ENCODE measurements around the gene OPCML.

The OPCML gene

DNA sequence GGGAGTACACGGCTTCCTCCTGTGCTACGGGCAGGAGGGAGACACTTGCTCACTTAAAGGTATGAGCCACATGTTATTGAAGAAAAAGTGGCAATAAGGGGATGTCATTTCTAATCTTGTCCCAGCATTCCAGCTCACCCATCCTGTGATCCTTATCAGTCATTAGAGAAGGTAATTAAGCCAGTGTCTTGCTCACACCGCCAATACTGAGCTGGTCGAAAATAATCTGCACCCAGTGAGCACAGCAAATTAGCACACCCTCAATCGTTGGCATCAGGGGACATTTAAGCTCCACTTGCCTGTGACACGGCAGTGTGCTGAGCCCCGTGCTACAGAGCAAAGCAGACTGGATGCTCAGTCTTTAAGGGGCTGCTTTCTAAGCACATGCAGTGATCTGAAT lies 510.7 kb downstream of the OPCML start:
- Histone ChIP-seq H3K9ac (ENCODE audit: low read depth, low read length) (no peak overlapping the region), H3K4me3 (ENCODE audit: low read depth, low read length) (no peak overlapping the region), H3K4me1 (ENCODE audit: control insufficient read depth, insufficient read depth, low read length) (no peaks in the 10 kb centered on the region), H3K9me3 (ENCODE audit: control insufficient read depth, insufficient read depth, low read length) (no peaks in the 10 kb centered on the region), H3K27me3 (ENCODE audit: control insufficient read depth, insufficient read depth, low read length) (no peaks in the 10 kb centered on the region), H3K36me3 (ENCODE audit: control insufficient read depth, insufficient read depth, low read length) (no peaks in the 10 kb centered on the region)

DNA sequence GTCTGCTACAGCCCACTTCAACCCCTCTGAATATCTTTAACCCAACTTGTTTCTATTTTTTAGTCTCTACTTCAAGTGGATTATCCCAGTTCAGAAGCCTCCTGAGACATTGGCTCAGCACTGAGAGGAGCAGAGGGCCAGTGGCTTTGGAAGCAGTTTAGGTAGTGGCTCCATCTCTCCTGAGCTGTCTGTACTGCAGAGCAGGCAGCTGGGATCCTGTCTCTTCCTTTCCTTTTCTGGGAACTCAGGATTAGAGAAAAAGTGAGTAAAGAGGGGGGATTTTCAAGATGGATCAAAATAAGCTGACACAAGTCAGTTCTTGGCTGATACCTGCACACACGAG lies 512.0 kb downstream of the OPCML start:
- no peaks in the 10 kb centered on the region for H3K9me3 ChIP-seq (ENCODE audit: control insufficient read depth, insufficient read depth, low read length)
- H3K4me1 ChIP-seq (ENCODE audit: control insufficient read depth, insufficient read depth, low read length): no peaks in the 10 kb centered on the region
- H3K9ac ChIP-seq (ENCODE audit: low read depth, low read length): no peak overlapping the region
- no peak overlapping the region for H3K4me3 ChIP-seq (ENCODE audit: low read depth, low read length)
- no peaks in the 10 kb centered on the region for H3K36me3 ChIP-seq (ENCODE audit: control insufficient read depth, insufficient read depth, low read length)
- no peaks in the 10 kb centered on the region for H3K27me3 ChIP-seq (ENCODE audit: control insufficient read depth, insufficient read depth, low read length)

DNA sequence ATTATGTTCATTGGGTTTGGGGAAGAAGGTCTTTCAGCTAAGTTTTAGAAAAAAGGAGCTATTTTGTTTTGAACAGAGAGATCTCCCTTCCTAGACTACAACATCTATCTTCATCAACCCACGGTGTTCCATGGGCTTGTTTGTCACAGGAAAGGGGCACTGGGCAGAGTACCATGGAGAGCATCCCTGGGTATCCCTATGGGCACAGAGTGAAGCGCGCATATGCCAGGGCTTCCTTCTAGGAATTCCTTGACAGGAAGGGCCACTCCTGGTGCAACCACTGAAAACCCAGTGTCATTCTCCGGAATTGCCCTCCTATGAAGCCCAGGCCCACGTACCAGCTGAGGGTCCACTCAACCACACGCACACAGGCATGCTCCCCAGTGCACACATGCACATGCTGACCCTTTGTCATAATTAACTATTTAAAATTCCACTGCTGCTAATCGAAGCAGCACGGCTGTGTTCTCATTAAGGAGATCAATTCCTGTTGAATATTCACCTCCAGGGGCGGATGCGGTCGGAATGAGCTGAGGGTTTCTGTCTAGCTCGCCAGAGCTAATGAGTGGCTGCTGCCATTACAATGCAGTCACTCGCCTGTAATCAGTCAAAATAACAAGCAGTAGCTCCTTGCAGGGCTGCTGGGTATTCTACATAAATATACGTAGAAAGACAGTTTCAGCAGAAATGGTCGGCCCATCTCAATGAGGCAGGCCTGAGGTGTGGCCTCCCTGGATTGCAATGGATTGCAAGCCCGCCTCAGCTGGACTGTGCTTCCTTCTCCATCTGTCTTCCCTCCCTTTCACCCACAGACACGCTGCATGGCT lies 512.5 kb downstream of the OPCML start:
- no peak overlapping the region for H3K9ac ChIP-seq (ENCODE audit: low read depth, low read length)
- H3K9me3 ChIP-seq (ENCODE audit: control insufficient read depth, insufficient read depth, low read length): no peaks in the 10 kb centered on the region
- no peaks in the 10 kb centered on the region for H3K27me3 ChIP-seq (ENCODE audit: control insufficient read depth, insufficient read depth, low read length)
- no peaks in the 10 kb centered on the region for H3K36me3 ChIP-seq (ENCODE audit: control insufficient read depth, insufficient read depth, low read length)
- H3K4me3 ChIP-seq (ENCODE audit: low read depth, low read length): no peak overlapping the region
- H3K4me1 ChIP-seq (ENCODE audit: control insufficient read depth, insufficient read depth, low read length): no peaks in the 10 kb centered on the region

DNA sequence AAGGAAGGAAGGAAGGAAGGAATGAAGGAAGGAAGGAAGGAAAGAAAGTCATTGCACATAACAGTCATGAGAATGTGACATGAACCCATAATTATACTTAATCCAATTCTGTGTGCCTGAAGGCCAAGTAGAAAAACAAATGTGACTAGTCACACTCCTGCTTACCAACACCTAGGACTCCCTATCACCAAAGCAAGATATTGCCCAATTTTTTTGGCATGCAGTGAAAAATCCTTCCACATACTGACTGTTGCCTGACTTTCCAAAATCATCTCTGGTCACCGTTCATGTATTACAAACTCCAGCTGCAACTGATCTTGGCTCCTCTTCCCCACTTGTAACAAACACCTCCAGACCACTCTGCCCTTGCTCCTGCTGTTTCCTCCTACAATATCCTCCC lies 516.8 kb downstream of the OPCML start:
- Histone ChIP-seq H3K4me1 (ENCODE audit: control insufficient read depth, insufficient read depth, low read length) (peaks cover 4% of the 10 kb centered on the region), H3K4me3 (ENCODE audit: low read depth, low read length) (no peak overlapping the region), H3K9me3 (ENCODE audit: control insufficient read depth, insufficient read depth, low read length) (no peaks in the 10 kb centered on the region), H3K27me3 (ENCODE audit: control insufficient read depth, insufficient read depth, low read length) (no peaks in the 10 kb centered on the region), H3K9ac (ENCODE audit: low read depth, low read length) (no peak overlapping the region), H3K36me3 (ENCODE audit: control insufficient read depth, insufficient read depth, low read length) (no peaks in the 10 kb centered on the region)

DNA sequence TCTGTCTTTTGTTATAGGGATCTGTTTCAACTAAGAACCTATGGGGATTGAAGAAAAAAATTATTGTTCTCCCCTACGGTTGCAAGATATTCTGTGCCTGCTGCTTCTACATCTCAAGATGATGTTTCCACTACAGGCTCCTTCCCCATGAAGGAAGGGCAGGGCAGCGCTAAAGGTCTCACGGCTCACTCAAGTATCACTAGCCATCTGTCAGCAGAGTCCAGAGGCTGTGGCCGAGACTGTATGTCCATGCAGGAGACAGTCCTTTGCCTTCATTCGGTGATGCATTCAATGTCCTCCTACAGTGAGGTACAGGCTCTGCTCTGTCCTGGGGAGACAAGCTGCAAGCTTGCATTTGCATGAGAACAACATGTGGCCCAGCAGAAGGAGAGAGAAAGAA lies 518.0 kb downstream of the OPCML start:
- no peaks in the 10 kb centered on the region for H3K36me3 ChIP-seq (ENCODE audit: control insufficient read depth, insufficient read depth, low read length)
- no peaks in the 10 kb centered on the region for H3K9me3 ChIP-seq (ENCODE audit: control insufficient read depth, insufficient read depth, low read length)
- H3K27me3 ChIP-seq (ENCODE audit: control insufficient read depth, insufficient read depth, low read length): no peaks in the 10 kb centered on the region
- no peak overlapping the region for H3K9ac ChIP-seq (ENCODE audit: low read depth, low read length)
- H3K4me1 ChIP-seq (ENCODE audit: control insufficient read depth, insufficient read depth, low read length): peaks cover 4% of the 10 kb centered on the region
- no peak overlapping the region for H3K4me3 ChIP-seq (ENCODE audit: low read depth, low read length)

DNA sequence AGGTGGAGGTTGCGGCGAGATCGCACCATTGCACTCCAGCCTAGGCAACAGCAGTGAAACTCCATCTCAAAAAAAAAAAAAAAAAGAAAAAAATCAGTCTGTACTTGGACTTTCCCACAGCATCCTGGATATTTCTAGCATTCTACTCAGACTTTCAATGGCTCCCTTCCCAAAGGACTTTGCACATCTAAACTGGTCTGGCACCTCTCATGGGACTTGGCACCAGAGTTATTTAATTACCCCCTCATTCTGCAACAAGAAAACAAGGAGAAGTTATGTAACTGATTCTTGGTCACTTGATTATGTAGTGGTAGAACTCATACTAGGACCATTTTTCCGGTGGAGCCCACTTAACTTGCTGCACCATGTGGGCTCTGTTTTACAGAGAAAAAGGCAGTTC lies 519.5 kb downstream of the OPCML start:
- Histone ChIP-seq H3K9me3 (ENCODE audit: control insufficient read depth, insufficient read depth, low read length) (no peaks in the 10 kb centered on the region), H3K36me3 (ENCODE audit: control insufficient read depth, insufficient read depth, low read length) (no peaks in the 10 kb centered on the region), H3K4me3 (ENCODE audit: low read depth, low read length) (no peak overlapping the region), H3K4me1 (ENCODE audit: control insufficient read depth, insufficient read depth, low read length) (peaks cover 4% of the 10 kb centered on the region), H3K9ac (ENCODE audit: low read depth, low read length) (no peak overlapping the region), H3K27me3 (ENCODE audit: control insufficient read depth, insufficient read depth, low read length) (no peaks in the 10 kb centered on the region)

DNA sequence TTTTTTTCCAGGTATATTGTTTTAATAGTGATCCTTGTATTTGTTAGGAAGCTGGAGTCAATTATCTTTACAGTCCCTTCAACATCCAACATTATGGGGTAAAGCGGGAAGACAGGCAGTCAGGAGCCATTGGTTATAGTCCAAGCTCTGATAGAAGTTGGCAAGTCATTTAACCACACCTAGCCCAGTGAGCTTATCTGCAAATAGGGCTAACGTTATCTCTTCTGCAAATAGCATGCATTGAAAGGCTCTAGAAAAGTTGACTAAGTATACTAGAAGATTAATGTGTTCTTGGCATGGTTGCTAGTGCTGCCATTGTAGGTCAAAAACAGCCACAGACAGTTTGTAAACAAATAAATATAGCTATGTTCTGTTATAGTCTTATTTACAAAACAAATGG lies 520.7 kb downstream of the OPCML start:
- no peaks in the 10 kb centered on the region for H3K36me3 ChIP-seq (ENCODE audit: control insufficient read depth, insufficient read depth, low read length)
- H3K27me3 ChIP-seq (ENCODE audit: control insufficient read depth, insufficient read depth, low read length): no peaks in the 10 kb centered on the region
- no peaks in the 10 kb centered on the region for H3K9me3 ChIP-seq (ENCODE audit: control insufficient read depth, insufficient read depth, low read length)
- H3K4me3 ChIP-seq (ENCODE audit: low read depth, low read length): no peak overlapping the region
- peaks cover 4% of the 10 kb centered on the region for H3K4me1 ChIP-seq (ENCODE audit: control insufficient read depth, insufficient read depth, low read length)
- H3K9ac ChIP-seq (ENCODE audit: low read depth, low read length): no peak overlapping the region

DNA sequence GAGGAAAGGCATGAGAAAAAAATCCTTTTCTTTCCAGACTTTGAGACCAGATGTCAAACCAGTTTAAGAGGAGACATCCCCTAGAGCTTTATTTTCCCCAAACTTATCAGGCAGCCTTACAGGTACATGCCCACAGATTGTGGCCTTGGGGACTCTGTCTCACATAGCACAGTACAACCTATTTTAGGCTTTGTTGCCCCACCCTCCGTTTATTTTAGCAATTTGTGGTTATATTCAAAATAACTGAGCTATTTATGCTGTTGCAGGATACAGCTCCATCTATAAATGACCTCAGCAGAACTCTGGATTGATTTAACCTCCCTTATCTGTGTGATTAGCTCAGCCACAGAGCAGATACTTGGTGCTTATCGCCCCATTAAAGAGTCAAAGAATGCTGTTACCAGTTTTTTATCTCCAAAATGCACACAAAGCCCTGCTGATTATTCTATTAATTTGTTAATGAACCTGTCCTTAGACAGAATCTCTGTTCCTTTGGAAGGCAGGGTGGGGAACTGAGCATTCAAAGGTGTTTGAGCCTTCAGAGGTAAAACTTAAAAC lies 525.2 kb downstream of the OPCML start:
- H3K9ac ChIP-seq (ENCODE audit: low read depth, low read length): no peak overlapping the region
- H3K27me3 ChIP-seq (ENCODE audit: control insufficient read depth, insufficient read depth, low read length): no peaks in the 10 kb centered on the region
- no peak overlapping the region for H3K4me3 ChIP-seq (ENCODE audit: low read depth, low read length)
- no peaks in the 10 kb centered on the region for H3K4me1 ChIP-seq (ENCODE audit: control insufficient read depth, insufficient read depth, low read length)
- H3K9me3 ChIP-seq (ENCODE audit: control insufficient read depth, insufficient read depth, low read length): no peaks in the 10 kb centered on the region
- H3K36me3 ChIP-seq (ENCODE audit: control insufficient read depth, insufficient read depth, low read length): no peaks in the 10 kb centered on the region

DNA sequence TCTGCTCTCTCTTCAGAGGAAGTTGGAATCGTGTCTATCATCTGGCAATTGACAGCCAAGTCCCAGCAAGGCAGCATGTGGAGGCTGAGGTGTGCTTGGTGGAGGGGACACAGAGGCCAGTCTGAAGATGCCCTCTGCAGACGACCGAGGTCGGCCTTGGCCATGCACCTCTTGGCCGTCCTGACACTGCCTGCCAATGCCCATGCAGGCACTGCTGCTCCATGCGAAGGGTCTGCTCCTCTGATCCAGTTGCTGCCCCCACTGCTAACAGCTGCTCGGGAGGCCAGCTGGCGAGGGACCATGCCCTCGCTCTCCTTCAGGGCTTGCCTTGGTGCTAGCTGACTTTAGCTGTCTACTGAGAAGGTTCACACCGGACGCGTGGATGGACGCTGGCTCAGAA lies 527.9 kb downstream of the OPCML start:
- Histone ChIP-seq H3K4me3 (ENCODE audit: low read depth, low read length) (no peak overlapping the region), H3K9me3 (ENCODE audit: control insufficient read depth, insufficient read depth, low read length) (no peaks in the 10 kb centered on the region), H3K27me3 (ENCODE audit: control insufficient read depth, insufficient read depth, low read length) (no peaks in the 10 kb centered on the region), H3K9ac (ENCODE audit: low read depth, low read length) (no peak overlapping the region), H3K36me3 (ENCODE audit: control insufficient read depth, insufficient read depth, low read length) (no peaks in the 10 kb centered on the region), H3K4me1 (ENCODE audit: control insufficient read depth, insufficient read depth, low read length) (no peaks in the 10 kb centered on the region)

DNA sequence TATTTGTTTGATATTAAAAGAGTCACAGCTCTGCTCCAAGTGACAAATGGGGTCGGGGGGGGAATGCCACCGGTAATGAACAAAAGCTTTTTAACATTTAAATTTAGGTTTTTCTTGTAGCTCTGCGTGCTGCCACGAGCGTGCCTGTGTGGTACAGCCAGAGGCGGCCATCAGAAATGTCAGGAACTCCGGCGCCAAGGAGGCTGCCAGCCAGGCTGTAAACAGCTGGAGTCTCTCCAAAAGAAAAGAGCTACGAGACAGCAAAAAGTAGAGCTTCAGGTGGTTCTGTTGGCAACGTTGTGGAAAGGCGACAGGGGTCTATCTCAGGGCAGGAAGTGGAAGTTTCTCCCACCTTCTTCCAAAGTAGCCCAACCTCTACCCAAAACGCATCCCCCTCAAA lies 532.8 kb downstream of the OPCML start:
- Histone ChIP-seq H3K4me1 (ENCODE audit: control insufficient read depth, insufficient read depth, low read length) (peaks cover 6% of the 10 kb centered on the region), H3K9ac (ENCODE audit: low read depth, low read length) (no peak overlapping the region), H3K36me3 (ENCODE audit: control insufficient read depth, insufficient read depth, low read length) (no peaks in the 10 kb centered on the region), H3K9me3 (ENCODE audit: control insufficient read depth, insufficient read depth, low read length) (no peaks in the 10 kb centered on the region), H3K27me3 (ENCODE audit: control insufficient read depth, insufficient read depth, low read length) (peaks cover 32% of the 10 kb centered on the region), H3K4me3 (ENCODE audit: low read depth, low read length) (no peak overlapping the region)

DNA sequence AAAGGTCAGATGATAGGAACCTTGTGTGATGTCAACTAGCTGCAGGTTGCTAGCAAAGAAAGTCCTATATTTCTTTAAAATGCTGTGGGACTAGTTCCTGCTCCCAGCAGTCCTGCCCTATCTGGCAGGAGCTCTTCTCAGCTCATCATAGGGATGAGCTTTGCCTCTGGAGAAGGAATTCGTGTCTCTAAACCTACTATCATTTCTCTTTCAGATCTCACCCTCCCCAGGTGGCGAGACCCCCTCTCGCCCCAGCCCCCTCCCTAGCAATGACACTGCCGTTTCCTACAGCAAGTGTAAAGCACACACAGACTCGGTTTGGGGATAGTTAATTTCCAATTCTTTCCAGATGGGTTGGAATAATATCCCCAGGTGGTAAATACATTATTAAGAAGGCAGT lies 533.3 kb downstream of the OPCML start:
- no peak overlapping the region for H3K4me3 ChIP-seq (ENCODE audit: low read depth, low read length)

DNA sequence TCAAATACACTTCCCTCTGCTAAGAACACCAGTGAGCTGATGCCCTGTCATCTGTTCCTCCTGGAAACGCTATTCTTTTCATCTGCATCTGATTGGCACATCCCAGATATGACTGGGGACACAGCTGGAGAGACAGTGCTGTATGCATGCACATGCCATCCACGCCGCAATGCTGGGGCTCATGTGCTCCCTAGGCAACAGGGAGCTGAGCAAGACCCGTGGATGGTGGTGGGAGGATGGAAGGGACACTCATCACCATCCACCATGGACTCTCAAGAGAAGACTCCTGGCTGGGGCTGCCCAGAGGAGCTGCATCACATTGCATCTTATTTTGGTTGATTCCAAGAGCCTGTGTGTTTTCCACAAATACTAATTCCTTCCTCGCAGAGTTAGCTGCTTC lies 534.9 kb downstream of the OPCML start:
- Histone ChIP-seq H3K27me3 (ENCODE audit: control insufficient read depth, insufficient read depth, low read length) (peaks cover 53% of the 10 kb centered on the region), H3K36me3 (ENCODE audit: control insufficient read depth, insufficient read depth, low read length) (no peaks in the 10 kb centered on the region)

More for the DNA sequence above, 533.3 kb downstream of the OPCML start:
- Histone ChIP-seq H3K36me3 (ENCODE audit: control insufficient read depth, insufficient read depth, low read length) (no peaks in the 10 kb centered on the region), H3K9ac (ENCODE audit: low read depth, low read length) (no peak overlapping the region), H3K4me1 (ENCODE audit: control insufficient read depth, insufficient read depth, low read length) (peaks cover 6% of the 10 kb centered on the region), H3K27me3 (ENCODE audit: control insufficient read depth, insufficient read depth, low read length) (peaks cover 37% of the 10 kb centered on the region), H3K9me3 (ENCODE audit: control insufficient read depth, insufficient read depth, low read length) (no peaks in the 10 kb centered on the region)

More for the DNA sequence above, 534.9 kb downstream of the OPCML start:
- H3K9me3 ChIP-seq (ENCODE audit: control insufficient read depth, insufficient read depth, low read length): peaks cover 3% of the 10 kb centered on the region
- peaks cover 9% of the 10 kb centered on the region for H3K4me1 ChIP-seq (ENCODE audit: control insufficient read depth, insufficient read depth, low read length)
- no peak overlapping the region for H3K9ac ChIP-seq (ENCODE audit: low read depth, low read length)
- H3K4me3 ChIP-seq (ENCODE audit: low read depth, low read length): no peak overlapping the region
